HCT116 (cell line): ENCODE results near the gene MN1.

Experiments used
- CEBPB ChIP-seq: IDR thresholded peaks from 2 replicates; pipeline ENCODE4 v1.6.1; 2012; ENCODE audit warnings: low read depth
- EZH2 ChIP-seq: fragments of 200-600 bp; sonication (generic); IDR thresholded peaks from 2 replicates; pipeline ENCODE4 v1.6.1; 2017; ENCODE audit warnings: antibody characterized with exemption, mixed run types
- SP1 ChIP-seq: IDR thresholded peaks from 2 replicates; pipeline ENCODE4 v1.6.1; 2012; ENCODE audit warnings: low read depth
- TF ChIP-seq, protein P1 (sequence below), 3 experiments: fragments of 200-600 bp in 1 of 3; sonication (generic) in 1 of 3; IDR thresholded peaks in 2 of 3; conservative IDR thresholded peaks in 1 of 3; 2 replicates each; pipeline ENCODE4 v1.5.1; 2012 to 2017; ENCODE audit warnings: low read depth in 2 of 3, low read length in 2 of 3, antibody characterized with exemption in 1 of 3, borderline replicate concordance in 1 of 3, control low read depth in 1 of 3, mild to moderate bottlenecking in 1 of 3, mixed read lengths in 1 of 3, mixed run types in 1 of 3, moderate library complexity in 1 of 3; ENCODE audit not compliant: insufficient read depth in 1 of 3

- no peak for TF ChIP-seq CEBPB
- TF ChIP-seq, protein P1, sequence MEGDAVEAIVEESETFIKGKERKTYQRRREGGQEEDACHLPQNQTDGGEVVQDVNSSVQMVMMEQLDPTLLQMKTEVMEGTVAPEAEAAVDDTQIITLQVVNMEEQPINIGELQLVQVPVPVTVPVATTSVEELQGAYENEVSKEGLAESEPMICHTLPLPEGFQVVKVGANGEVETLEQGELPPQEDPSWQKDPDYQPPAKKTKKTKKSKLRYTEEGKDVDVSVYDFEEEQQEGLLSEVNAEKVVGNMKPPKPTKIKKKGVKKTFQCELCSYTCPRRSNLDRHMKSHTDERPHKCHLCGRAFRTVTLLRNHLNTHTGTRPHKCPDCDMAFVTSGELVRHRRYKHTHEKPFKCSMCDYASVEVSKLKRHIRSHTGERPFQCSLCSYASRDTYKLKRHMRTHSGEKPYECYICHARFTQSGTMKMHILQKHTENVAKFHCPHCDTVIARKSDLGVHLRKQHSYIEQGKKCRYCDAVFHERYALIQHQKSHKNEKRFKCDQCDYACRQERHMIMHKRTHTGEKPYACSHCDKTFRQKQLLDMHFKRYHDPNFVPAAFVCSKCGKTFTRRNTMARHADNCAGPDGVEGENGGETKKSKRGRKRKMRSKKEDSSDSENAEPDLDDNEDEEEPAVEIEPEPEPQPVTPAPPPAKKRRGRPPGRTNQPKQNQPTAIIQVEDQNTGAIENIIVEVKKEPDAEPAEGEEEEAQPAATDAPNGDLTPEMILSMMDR (IDR thresholded peaks at IDR 0.05 in 2 of 3, conservative IDR thresholded peaks at IDR 0.05 in 1 of 3; ENCODE audit: borderline replicate concordance in 1 of 3, insufficient read depth in 1 of 3, low read depth in 2 of 3, low read length in 2 of 3) = no peak
- TF ChIP-seq EZH2 = no peak
- no peak for TF ChIP-seq SP1
Measured at GRCh38 chr22:27745154-27745553, 56.4 kb downstream of the MN1 start.
